Loucy (cell line): ENCODE measurements around the gene HRC.

Source experiments
- EZH2phosphoT487 ChIP-seq: fragments of 200-600 bp; IDR thresholded peaks from 2 replicates; pipeline ENCODE4 v1.6.1; 2018; ENCODE audit warnings: antibody characterized with exemption, mild to moderate bottlenecking, moderate library complexity, borderline replicate concordance
- TF ChIP-seq, protein P1 (sequence below): fragments of 200-600 bp; sonication (generic); conservative IDR thresholded peaks from 2 replicates; pipeline ENCODE4 v1.5.1; 2014; ENCODE audit warnings: mild to moderate bottlenecking, antibody characterized with exemption, low read length

- TF ChIP-seq, protein P1, sequence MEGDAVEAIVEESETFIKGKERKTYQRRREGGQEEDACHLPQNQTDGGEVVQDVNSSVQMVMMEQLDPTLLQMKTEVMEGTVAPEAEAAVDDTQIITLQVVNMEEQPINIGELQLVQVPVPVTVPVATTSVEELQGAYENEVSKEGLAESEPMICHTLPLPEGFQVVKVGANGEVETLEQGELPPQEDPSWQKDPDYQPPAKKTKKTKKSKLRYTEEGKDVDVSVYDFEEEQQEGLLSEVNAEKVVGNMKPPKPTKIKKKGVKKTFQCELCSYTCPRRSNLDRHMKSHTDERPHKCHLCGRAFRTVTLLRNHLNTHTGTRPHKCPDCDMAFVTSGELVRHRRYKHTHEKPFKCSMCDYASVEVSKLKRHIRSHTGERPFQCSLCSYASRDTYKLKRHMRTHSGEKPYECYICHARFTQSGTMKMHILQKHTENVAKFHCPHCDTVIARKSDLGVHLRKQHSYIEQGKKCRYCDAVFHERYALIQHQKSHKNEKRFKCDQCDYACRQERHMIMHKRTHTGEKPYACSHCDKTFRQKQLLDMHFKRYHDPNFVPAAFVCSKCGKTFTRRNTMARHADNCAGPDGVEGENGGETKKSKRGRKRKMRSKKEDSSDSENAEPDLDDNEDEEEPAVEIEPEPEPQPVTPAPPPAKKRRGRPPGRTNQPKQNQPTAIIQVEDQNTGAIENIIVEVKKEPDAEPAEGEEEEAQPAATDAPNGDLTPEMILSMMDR = no peak
- no peak for TF ChIP-seq EZH2phosphoT487
Observed at GRCh38 chr19:49135686-49136085, 19.5 kb downstream of the HRC start.
